Measurements from ENCODE around the gene RBM5.

The RBM5 gene

GRCh38 chr3:50163572-50164455 lies 75.1 kb downstream of the RBM5 start:
- DNase-seq: no peak

- DNase-seq: no peak
Measured at GRCh38 chr3:50164481-50164880, 75.8 kb downstream of the RBM5 start.

GRCh38 chr3:50164984-50165909 lies 76.5 kb downstream of the RBM5 start:
- DNase-seq: no peak

- no peak for DNase-seq
Measured at GRCh38 chr3:50165910-50166538, 77.3 kb downstream of the RBM5 start.

GRCh38 chr3:50166620-50167019 lies 77.9 kb downstream of the RBM5 start:
- DNase-seq: no peak

GRCh38 chr3:50167069-50167840 lies 78.5 kb downstream of the RBM5 start:
- no peak for DNase-seq

- DNase-seq: no peak
Measured at GRCh38 chr3:50167841-50168209, 79.1 kb downstream of the RBM5 start.

GRCh38 chr3:50168388-50168787 lies 79.7 kb downstream of the RBM5 start:
- no peak for DNase-seq
